Measurements from ENCODE around the gene SLC25A21. TPM values are rescaled to one million over a fixed set of nuclear protein-coding genes. Genes with fewer than 3 reads are reported as not detected.

Gene SLC25A21
- total and polyA plus RNA-seq, 2 donors (not counting 1 experiment from before 2014, with no cell fraction given) = 0.50 to 0.62 TPM

GRCh38 chr14:36664322-36665193 lies 507.8 kb downstream of the SLC25A21 start:
- H3K4me2 ChIP-seq (ENCODE audit: extremely low read depth, insufficient read depth, low read length) = no peak overlapping the region
- H3K79me2 ChIP-seq (ENCODE audit: control insufficient read depth, insufficient read depth, low read length) = no peaks in the 10 kb centered on the region
- no peaks in the 10 kb centered on the region for H3K36me3 ChIP-seq (ENCODE audit: control insufficient read depth, insufficient read depth, low read length)
- peaks cover 63% of the 10 kb centered on the region for H3K27me3 ChIP-seq (ENCODE audit: control insufficient read depth, insufficient read depth, low read length)
- TF ChIP-seq CTCF (conservative IDR thresholded peaks at IDR 0.05 in 1 of 2, IDR thresholded peaks at IDR 0.05 in 1 of 2; ENCODE audit: low read depth in 1 of 2, low read length in 2 of 2) = no peak
- TF ChIP-seq EZH2 (IDR thresholded peaks at IDR 0.05; ENCODE audit: low read length, missing control alignments) = no peak
- H3K4me1 ChIP-seq (ENCODE audit: control insufficient read depth, extremely low read depth, insufficient read depth, low read length) = no peaks in the 10 kb centered on the region
- no peak for DNase-seq (ENCODE audit: low read depth in 2 of 2)
- no peak overlapping the region for H3K27ac ChIP-seq (ENCODE audit: insufficient read depth, low read length)
- H3K9ac ChIP-seq (ENCODE audit: insufficient read depth, low read length) = no peak overlapping the region
- H3K4me3 ChIP-seq (replicated peaks in 1 of 4; ENCODE audit: control extremely low read depth in 1 of 4, insufficient read depth in 1 of 4, low read depth in 3 of 4, low read length in 4 of 4) = no peak overlapping the region
- no peaks in the 10 kb centered on the region for H4K20me1 ChIP-seq (ENCODE audit: control insufficient read depth, extremely low read depth, insufficient read depth, low read length)
- H2AFZ ChIP-seq (ENCODE audit: low read length) = no peak overlapping the region
- H3K9me3 ChIP-seq (ENCODE audit: control insufficient read depth, insufficient read depth, low read depth, low read length) = no peaks in the 10 kb centered on the region

- no peaks in the 10 kb centered on the region for H3K9me3 ChIP-seq (ENCODE audit: control insufficient read depth, insufficient read depth, low read depth, low read length)
- no peak overlapping the region for H3K9ac ChIP-seq (ENCODE audit: insufficient read depth, low read length)
- H2AFZ ChIP-seq (ENCODE audit: low read length) = no peak overlapping the region
- no peaks in the 10 kb centered on the region for H3K36me3 ChIP-seq (ENCODE audit: control insufficient read depth, insufficient read depth, low read length)
- H3K27ac ChIP-seq (ENCODE audit: insufficient read depth, low read length) = no peak overlapping the region
- no peaks in the 10 kb centered on the region for H4K20me1 ChIP-seq (ENCODE audit: control insufficient read depth, extremely low read depth, insufficient read depth, low read length)
- DNase-seq (ENCODE audit: low read depth in 2 of 2) = peak in 1 of 2 donors; percentile 21
- H3K4me1 ChIP-seq (ENCODE audit: control insufficient read depth, extremely low read depth, insufficient read depth, low read length) = no peaks in the 10 kb centered on the region
- peak overlapping the region; percentile 32 for H3K4me2 ChIP-seq (ENCODE audit: extremely low read depth, insufficient read depth, low read length)
- no peaks in the 10 kb centered on the region for H3K79me2 ChIP-seq (ENCODE audit: control insufficient read depth, insufficient read depth, low read length)
- TF ChIP-seq EZH2 (IDR thresholded peaks at IDR 0.05; ENCODE audit: low read length, missing control alignments) (no peak), CTCF (conservative IDR thresholded peaks at IDR 0.05 in 1 of 2, IDR thresholded peaks at IDR 0.05 in 1 of 2; ENCODE audit: low read depth in 1 of 2, low read length in 2 of 2) (no peak)
- H3K4me3 ChIP-seq (replicated peaks in 1 of 4; ENCODE audit: control extremely low read depth in 1 of 4, insufficient read depth in 1 of 4, low read depth in 3 of 4, low read length in 4 of 4) = peak overlapping the region in 2 of 4 experiments; percentile 24 to 34
- H3K27me3 ChIP-seq (ENCODE audit: control insufficient read depth, insufficient read depth, low read length) = peaks cover 72% of the 10 kb centered on the region
Measured at GRCh38 chr14:36663404-36664321, 508.7 kb downstream of the SLC25A21 start.
